WTC11 (cell line): ENCODE measurements around the gene CISH. TPM values are rescaled to one million over a fixed set of nuclear protein-coding genes. Genes with fewer than 3 reads are reported as not detected.

ENCODE experiments used
- ATAC-seq: fragments of 200-7000 bp; cut with Tn5 transposase; 2 replicates; pipeline ENCODE4 v1.10.0; 2021; ENCODE audit warnings: mild to moderate bottlenecking, moderate library complexity
- CTCF ChIA-PET: fragments of 300-600 bp; sonication (Branson Sonifier 250); formaldehyde crosslinking; loops from one replicate; lab custom pipeline; 2021; ENCODE audit warnings: antibody characterized with exemption; lab: Charles Lee
- POLR2A ChIA-PET: fragments of 350-600 bp; sonication (Branson Sonifier 250); formaldehyde crosslinking; loops from one replicate; lab custom pipeline; 2021; ENCODE audit warnings: antibody characterized with exemption; lab: Charles Lee
- DNase-seq: peaks from one replicate; pipeline ENCODE4 v3.0.0; 2021; ENCODE audit warnings: low spot score
- H3K27ac Mint-ChIP-seq: 2 replicates; pipeline ENCODE4 v1.8.0; 2021; ENCODE audit warnings: mixed read lengths
- H3K27me3 Mint-ChIP-seq: 2 replicates; pipeline ENCODE4 v1.8.0; 2021; ENCODE audit warnings: low read depth, mild to moderate bottlenecking, moderate library complexity, mixed read lengths
- H3K36me3 Mint-ChIP-seq: 2 replicates; pipeline ENCODE4 v1.8.0; 2021; ENCODE audit warnings: mixed read lengths
- H3K4me1 Mint-ChIP-seq: 2 replicates; pipeline ENCODE4 v1.8.0; 2022; ENCODE audit warnings: mixed read lengths
- H3K4me3 Mint-ChIP-seq: 2 replicates; pipeline ENCODE4 v1.8.0; 2021; ENCODE audit warnings: mild to moderate bottlenecking, moderate library complexity, mixed read lengths
- H3K9me3 Mint-ChIP-seq: 2 replicates; pipeline ENCODE4 v1.8.0; 2021; ENCODE audit warnings: mixed read lengths
- FOXJ3 ChIP-seq: sonication (generic); formaldehyde crosslinking; IDR thresholded peaks from 2 replicates; pipeline ENCODE4 v1.9.0; 2021; ENCODE audit warnings: missing genetic modification reagents, mild to moderate bottlenecking, borderline replicate concordance
- FOXK1 ChIP-seq: sonication (generic); formaldehyde crosslinking; IDR thresholded peaks from 2 replicates; pipeline ENCODE4 v1.8.0; 2022; ENCODE audit warnings: mild to moderate bottlenecking, moderate library complexity, missing genetic modification reagents
- GRHL2 ChIP-seq: fragments of 250-450 bp; sonication (Bioruptor Pico); IDR thresholded peaks from 2 replicates; pipeline ENCODE4 v1.8.0; 2022; ENCODE audit warnings: mild to moderate bottlenecking, moderate library complexity; ENCODE audit not compliant: insufficient replicate concordance, severe bottlenecking
- GTF2I ChIP-seq: fragments of 250-450 bp; sonication (Bioruptor Pico); conservative IDR thresholded peaks from 2 replicates; pipeline ENCODE4 v1.4.0; 2021; ENCODE audit warnings: mild to moderate bottlenecking
- JAZF1 ChIP-seq: fragments of 250-450 bp; sonication (Bioruptor Pico); IDR thresholded peaks from 2 replicates; pipeline ENCODE4 v1.9.0; 2021; ENCODE audit warnings: moderate library complexity, mild to moderate bottlenecking, inconsistent platforms
- MXD4 ChIP-seq: fragments of 250-450 bp; sonication (Bioruptor Pico); IDR thresholded peaks from 2 replicates; pipeline ENCODE4 v1.8.0; 2021; ENCODE audit warnings: mild to moderate bottlenecking, moderate library complexity, borderline replicate concordance
- NR3C1 ChIP-seq: sonication (generic); formaldehyde crosslinking; conservative IDR thresholded peaks from 2 replicates; pipeline ENCODE4 v1.8.1; 2023; ENCODE audit warnings: low read depth, mild to moderate bottlenecking, missing genetic modification reagents
- SMAD3 ChIP-seq: sonication (generic); formaldehyde crosslinking; IDR thresholded peaks from 2 replicates; pipeline ENCODE4 v1.8.0; 2022; ENCODE audit warnings: missing genetic modification reagents, mild to moderate bottlenecking, borderline replicate concordance
- SMAD4 ChIP-seq: sonication (generic); formaldehyde crosslinking; IDR thresholded peaks from 2 replicates; pipeline ENCODE4 v1.8.0; 2022; ENCODE audit warnings: mild to moderate bottlenecking, missing genetic modification reagents
- ZNF121 ChIP-seq: sonication (generic); formaldehyde crosslinking; IDR thresholded peaks from 2 replicates; pipeline ENCODE4 v1.8.0; 2023; ENCODE audit warnings: missing genetic modification reagents
- ZNF317 ChIP-seq: sonication (generic); formaldehyde crosslinking; IDR thresholded peaks from 2 replicates; pipeline ENCODE4 v1.8.1; 2023; ENCODE audit warnings: low read depth, mild to moderate bottlenecking, moderate library complexity, missing genetic modification reagents, borderline replicate concordance
- total RNA-seq: library from RNA; stranded (reverse); gene quantifications from 3 replicates; pipeline ENCODE4 v1.2.3, GENCODE V29; 2021
- TF ChIP-seq, protein P1 (sequence below): fragments of 250-450 bp; sonication (Bioruptor Pico); IDR thresholded peaks from 2 replicates; pipeline ENCODE4 v1.8.0; 2021; ENCODE audit warnings: mild to moderate bottlenecking
- TF ChIP-seq, protein P2 (sequence below): sonication (generic); formaldehyde crosslinking; IDR thresholded peaks from 2 replicates; pipeline ENCODE4 v1.8.1; 2023; ENCODE audit warnings: mild to moderate bottlenecking, moderate library complexity, missing genetic modification reagents
- TF ChIP-seq, protein P3 (sequence below): sonication (generic); formaldehyde crosslinking; IDR thresholded peaks from 2 replicates; pipeline ENCODE4 v1.8.1; 2022; ENCODE audit warnings: missing genetic modification reagents, borderline replicate concordance
- TF ChIP-seq, protein P4 (sequence below): sonication (generic); formaldehyde crosslinking; IDR thresholded peaks from 2 replicates; pipeline ENCODE4 v1.8.1; 2022; ENCODE audit warnings: low read depth, mild to moderate bottlenecking, moderate library complexity, missing genetic modification reagents, borderline replicate concordance
- TF ChIP-seq, protein P5 (sequence below): fragments of 250-450 bp; sonication (Bioruptor Pico); IDR thresholded peaks from 2 replicates; pipeline ENCODE4 v2.1.2; 2022; ENCODE audit warnings: mild to moderate bottlenecking, moderate library complexity

CISH gene
- total RNA-seq, 1 experiment from 2014 or later, result 2.4 TPM

DNA sequence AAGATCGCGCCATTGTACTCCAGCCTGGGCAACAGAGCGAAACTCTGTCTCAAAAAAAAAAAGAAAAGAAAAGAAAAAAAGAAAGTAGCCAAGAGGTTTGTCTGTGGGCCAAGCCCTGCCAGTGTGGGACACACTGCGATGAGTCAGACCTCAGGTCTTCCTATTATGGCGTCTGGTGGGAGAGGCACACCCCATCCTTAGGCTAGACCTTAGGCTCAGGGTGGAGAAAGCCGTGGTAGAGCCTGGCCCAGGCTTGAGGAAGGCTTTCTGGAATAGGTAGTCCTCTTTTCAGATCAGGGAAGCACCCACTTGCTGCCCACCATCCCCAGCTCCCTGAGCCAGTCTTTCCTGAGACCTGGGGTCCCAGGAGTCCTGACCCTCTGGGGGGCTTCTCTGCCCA, 36.2 kb downstream of the CISH start:
- H3K4me1 Mint-ChIP-seq, result peaks cover 2% of the 10 kb centered on the region; the same call in 1 of the 2 replicates
- H3K4me3 Mint-ChIP-seq, result no peak overlapping the region
- H3K9me3 Mint-ChIP-seq, result no peaks in the 10 kb centered on the region
- H3K36me3 Mint-ChIP-seq, result no peaks in the 10 kb centered on the region
- TF ChIP-seq, protein P1, sequence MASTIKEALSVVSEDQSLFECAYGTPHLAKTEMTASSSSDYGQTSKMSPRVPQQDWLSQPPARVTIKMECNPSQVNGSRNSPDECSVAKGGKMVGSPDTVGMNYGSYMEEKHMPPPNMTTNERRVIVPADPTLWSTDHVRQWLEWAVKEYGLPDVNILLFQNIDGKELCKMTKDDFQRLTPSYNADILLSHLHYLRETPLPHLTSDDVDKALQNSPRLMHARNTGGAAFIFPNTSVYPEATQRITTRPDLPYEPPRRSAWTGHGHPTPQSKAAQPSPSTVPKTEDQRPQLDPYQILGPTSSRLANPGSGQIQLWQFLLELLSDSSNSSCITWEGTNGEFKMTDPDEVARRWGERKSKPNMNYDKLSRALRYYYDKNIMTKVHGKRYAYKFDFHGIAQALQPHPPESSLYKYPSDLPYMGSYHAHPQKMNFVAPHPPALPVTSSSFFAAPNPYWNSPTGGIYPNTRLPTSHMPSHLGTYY (CRISPR knock-in tag), result no peak
- TF ChIP-seq, all 79 proteins: peak for 0
- no peaks in the 10 kb centered on the region for H3K27me3 Mint-ChIP-seq
- ChIA-PET CTCF (interaction anchor here (2.8 kb wide), 1 partner anchor 37 kb away, joined by 13 read pairs; the partner anchor contains the start of gene CISH), POLR2A (interaction anchor here (0.6 kb wide), 1 partner anchor 46 kb away, joined by 9 read pairs; no protein-coding TSS in a partner anchor)
- no peak overlapping the region for H3K27ac Mint-ChIP-seq
- ATAC-seq, result no peak
- DNase-seq, result no peak

DNA sequence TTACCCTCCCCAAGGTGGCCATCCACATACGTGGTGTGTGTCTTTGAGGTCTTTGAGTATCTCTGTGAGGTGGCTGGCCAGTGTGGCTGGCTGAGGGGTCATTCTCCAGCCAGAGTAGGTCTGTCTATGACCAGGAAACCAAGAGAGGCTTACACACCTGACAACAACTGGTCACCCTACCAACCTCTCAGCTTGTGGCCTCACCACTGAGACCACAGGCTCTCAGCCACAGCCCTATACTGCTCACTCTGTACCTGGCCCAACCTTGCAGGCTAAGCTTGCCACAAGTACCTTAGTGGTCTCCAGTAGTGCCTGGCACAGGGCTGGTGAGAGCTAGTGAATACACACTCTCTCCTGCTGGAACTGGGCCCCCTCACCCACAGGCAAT, 37.1 kb downstream of the CISH start:
- Mint-ChIP-seq H3K4me3 (no peak overlapping the region), H3K4me1 (peaks cover 6% of the 10 kb centered on the region; the same call in 1 of the 2 replicates)
- CTCF ChIA-PET, result interaction anchor here (2.8 kb wide), 1 partner anchor 38 kb away, joined by 13 read pairs; the partner anchor contains the start of gene CISH
- TF ChIP-seq, protein P2, sequence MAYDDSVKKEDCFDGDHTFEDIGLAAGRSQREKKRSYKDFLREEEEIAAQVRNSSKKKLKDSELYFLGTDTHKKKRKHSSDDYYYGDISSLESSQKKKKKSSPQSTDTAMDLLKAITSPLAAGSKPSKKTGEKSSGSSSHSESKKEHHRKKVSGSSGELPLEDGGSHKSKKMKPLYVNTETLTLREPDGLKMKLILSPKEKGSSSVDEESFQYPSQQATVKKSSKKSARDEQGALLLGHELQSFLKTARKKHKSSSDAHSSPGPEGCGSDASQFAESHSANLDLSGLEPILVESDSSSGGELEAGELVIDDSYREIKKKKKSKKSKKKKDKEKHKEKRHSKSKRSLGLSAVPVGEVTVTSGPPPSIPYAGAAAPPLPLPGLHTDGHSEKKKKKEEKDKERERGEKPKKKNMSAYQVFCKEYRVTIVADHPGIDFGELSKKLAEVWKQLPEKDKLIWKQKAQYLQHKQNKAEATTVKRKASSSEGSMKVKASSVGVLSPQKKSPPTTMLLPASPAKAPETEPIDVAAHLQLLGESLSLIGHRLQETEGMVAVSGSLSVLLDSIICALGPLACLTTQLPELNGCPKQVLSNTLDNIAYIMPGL (CRISPR knock-in tag), result no peak
- no peak for TF ChIP-seq GTF2I (CRISPR knock-in tag)
- no peak for TF ChIP-seq JAZF1 (CRISPR knock-in tag)
- no peak for TF ChIP-seq FOXK1 (CRISPR knock-in tag)
- TF ChIP-seq, protein P3, sequence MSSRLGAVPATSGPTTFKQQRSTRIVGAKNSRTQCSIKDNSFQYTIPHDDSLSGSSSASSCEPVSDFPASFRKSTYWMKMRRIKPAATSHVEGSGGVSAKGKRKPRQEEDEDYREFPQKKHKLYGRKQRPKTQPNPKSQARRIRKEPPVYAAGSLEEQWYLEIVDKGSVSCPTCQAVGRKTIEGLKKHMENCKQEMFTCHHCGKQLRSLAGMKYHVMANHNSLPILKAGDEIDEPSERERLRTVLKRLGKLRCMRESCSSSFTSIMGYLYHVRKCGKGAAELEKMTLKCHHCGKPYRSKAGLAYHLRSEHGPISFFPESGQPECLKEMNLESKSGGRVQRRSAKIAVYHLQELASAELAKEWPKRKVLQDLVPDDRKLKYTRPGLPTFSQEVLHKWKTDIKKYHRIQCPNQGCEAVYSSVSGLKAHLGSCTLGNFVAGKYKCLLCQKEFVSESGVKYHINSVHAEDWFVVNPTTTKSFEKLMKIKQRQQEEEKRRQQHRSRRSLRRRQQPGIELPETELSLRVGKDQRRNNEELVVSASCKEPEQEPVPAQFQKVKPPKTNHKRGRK (CRISPR knock-in tag), result no peak
- TF ChIP-seq, protein P4, sequence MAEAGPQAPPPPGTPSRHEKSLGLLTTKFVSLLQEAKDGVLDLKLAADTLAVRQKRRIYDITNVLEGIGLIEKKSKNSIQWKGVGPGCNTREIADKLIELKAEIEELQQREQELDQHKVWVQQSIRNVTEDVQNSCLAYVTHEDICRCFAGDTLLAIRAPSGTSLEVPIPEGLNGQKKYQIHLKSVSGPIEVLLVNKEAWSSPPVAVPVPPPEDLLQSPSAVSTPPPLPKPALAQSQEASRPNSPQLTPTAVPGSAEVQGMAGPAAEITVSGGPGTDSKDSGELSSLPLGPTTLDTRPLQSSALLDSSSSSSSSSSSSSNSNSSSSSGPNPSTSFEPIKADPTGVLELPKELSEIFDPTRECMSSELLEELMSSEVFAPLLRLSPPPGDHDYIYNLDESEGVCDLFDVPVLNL (CRISPR knock-in tag), result no peak
- TF ChIP-seq SMAD4 (CRISPR knock-in tag), result no peak
- no peak for TF ChIP-seq GRHL2
- no peak for TF ChIP-seq ZNF121
- TF ChIP-seq MXD4 (CRISPR knock-in tag), result no peak
- TF ChIP-seq, protein P1 (CRISPR knock-in tag), result no peak
- TF ChIP-seq SMAD3, result no peak
- no peak for TF ChIP-seq NR3C1
- TF ChIP-seq ZNF317 (CRISPR knock-in tag), result no peak
- TF ChIP-seq, protein P5, sequence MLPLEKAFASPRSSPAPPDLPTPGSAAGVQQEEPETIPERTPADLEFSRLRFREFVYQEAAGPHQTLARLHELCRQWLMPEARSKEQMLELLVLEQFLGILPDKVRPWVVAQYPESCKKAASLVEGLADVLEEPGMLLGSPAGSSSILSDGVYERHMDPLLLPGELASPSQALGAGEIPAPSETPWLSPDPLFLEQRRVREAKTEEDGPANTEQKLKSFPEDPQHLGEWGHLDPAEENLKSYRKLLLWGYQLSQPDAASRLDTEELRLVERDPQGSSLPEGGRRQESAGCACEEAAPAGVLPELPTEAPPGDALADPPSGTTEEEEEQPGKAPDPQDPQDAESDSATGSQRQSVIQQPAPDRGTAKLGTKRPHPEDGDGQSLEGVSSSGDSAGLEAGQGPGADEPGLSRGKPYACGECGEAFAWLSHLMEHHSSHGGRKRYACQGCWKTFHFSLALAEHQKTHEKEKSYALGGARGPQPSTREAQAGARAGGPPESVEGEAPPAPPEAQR (CRISPR knock-in tag), result no peak
- TF ChIP-seq FOXJ3, result no peak
- TF ChIP-seq, all 79 proteins: peak for 0
- no peaks in the 10 kb centered on the region for H3K9me3 Mint-ChIP-seq
- POLR2A ChIA-PET, result no interaction called here
- H3K27me3 Mint-ChIP-seq, result no peaks in the 10 kb centered on the region
- no peaks in the 10 kb centered on the region for H3K36me3 Mint-ChIP-seq
- DNase-seq, result no peak
- ATAC-seq, result no peak
- no peak overlapping the region for H3K27ac Mint-ChIP-seq
